Dendritic cell treated with granulocyte-macrophage colony-stimulating factor and Interleukin-4, amounts not matched to agents 40 ng/mL and 50 ng/mL, for 4 days (primary cell): Measurements from ENCODE around the gene ZNF318.
"Not testable (repeated sequence)": the region's sequence is repeated elsewhere in the genome, so short reads cannot be mapped to it uniquely, and the experiment has no call there.

ENCODE experiments used
- H3K27ac Mint-ChIP-seq: one replicate; pipeline ENCODE4 v1.8.0; 2022; ENCODE audit warnings: mild to moderate bottlenecking, mixed read lengths
- H3K27me3 Mint-ChIP-seq: one replicate; pipeline ENCODE4 v1.8.0; 2022; ENCODE audit warnings: mild to moderate bottlenecking, mixed read lengths
- H3K36me3 Mint-ChIP-seq: one replicate; pipeline ENCODE4 v1.8.0; 2022; ENCODE audit warnings: low read depth, mixed read lengths
- H3K4me1 Mint-ChIP-seq: one replicate; pipeline ENCODE4 v1.8.0; 2022; ENCODE audit warnings: low read depth, mixed read lengths
- H3K4me3 Mint-ChIP-seq: one replicate; pipeline ENCODE4 v1.8.0; 2022; ENCODE audit warnings: mild to moderate bottlenecking, moderate library complexity, mixed read lengths
- H3K9me3 Mint-ChIP-seq: one replicate; pipeline ENCODE4 v1.8.0; 2022; ENCODE audit warnings: mixed read lengths
- intact Hi-C: fragments of 100-400 bp; cut with micrococcal nuclease; formaldehyde crosslinking; loops from one replicate; pipeline ENCODE4 v1.15.0; 2022

ZNF318 gene

DNA sequence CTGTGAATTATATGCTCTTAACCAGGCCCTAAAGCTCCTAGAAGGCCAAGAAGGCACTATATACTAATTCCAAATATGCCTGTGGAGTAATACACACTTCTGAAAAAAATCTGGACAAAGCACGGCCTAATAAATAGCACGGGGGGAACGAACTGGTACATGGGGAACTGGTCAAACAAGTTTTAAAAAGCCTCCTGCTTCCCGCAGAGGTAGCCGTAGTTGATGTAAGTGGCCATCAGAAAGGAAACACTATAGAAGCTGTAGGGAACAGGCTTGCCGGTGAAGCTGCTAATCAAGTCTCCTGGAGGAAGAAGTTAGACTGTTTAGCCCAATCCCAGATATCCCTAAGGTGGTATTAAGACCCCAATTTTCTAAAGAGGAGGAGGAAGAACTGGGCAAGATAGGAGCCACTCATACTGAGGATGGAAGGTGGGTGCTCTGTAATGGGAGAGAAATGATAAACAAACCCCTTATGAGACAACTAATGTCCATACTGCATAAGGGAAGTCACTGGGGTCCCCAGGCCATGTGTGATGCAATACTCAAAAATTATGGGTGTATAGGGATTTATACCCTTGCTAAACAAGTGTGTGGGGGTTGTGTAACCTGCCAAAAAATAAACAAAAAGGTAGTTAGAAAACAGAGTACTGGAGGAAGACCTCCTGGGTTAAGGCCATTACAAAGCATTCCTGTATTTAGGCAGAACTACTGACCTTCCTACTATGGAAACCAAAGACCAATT lies 27.1 kb upstream of the ZNF318 start:
- Mint-ChIP-seq H3K36me3 (no peaks in the 10 kb centered on the region), H3K4me3 (no peak overlapping the region), H3K4me1 (peaks cover 33% of the 10 kb centered on the region), H3K27me3 (peaks cover 30% of the 10 kb centered on the region), H3K27ac (no peak overlapping the region), H3K9me3 (no peaks in the 10 kb centered on the region)
- intact Hi-C loops = no loop called here

DNA sequence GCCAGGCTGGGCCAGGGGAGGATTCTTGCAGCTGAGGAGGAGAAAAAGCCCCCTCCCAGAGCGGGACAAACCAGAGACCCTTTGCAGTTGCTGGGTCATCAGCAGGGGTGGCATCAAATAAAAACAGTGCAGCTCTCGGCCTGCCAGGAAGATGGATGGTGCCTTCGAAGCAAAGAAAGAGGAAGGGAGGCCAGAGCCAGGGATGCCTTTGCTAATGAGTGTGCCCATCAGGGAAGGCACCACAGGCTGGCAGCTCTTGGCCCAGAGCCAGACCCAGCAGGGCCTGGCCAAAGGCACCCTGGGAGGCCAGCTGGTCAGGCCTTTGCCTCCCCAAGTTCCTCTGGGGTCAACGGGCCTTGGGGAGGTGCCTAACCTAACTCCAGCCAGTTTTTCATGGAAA lies 26.3 kb upstream of the ZNF318 start:
- Mint-ChIP-seq H3K27me3 (peaks cover 35% of the 10 kb centered on the region), H3K36me3 (no peaks in the 10 kb centered on the region), H3K4me3 (no peak overlapping the region), H3K9me3 (no peaks in the 10 kb centered on the region), H3K4me1 (peaks cover 41% of the 10 kb centered on the region), H3K27ac (peak overlapping the region; percentile 41)
- intact Hi-C loops = no loop called here

DNA sequence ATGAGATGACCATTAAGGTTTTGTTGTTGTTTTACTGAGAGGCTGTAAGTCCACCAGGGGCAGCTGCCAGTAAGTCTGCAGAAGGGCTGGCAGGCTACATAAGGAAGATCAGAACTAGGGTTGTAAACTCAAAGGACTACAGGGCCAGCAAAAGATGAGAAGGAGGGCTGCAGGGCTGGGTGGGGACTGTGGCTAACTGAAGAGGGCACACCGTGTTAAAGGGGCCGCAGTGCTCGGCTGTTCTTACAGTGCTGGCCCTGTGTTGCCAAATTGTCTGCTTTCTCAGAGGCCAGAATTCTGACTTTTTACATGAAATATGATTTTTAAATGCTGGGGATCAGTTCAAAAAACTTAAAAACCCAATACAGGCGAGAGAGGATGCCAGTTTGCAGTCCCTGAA lies 25.5 kb upstream of the ZNF318 start:
- no peaks in the 10 kb centered on the region for H3K36me3 Mint-ChIP-seq
- H3K4me3 Mint-ChIP-seq = no peak overlapping the region
- no peak overlapping the region for H3K27ac Mint-ChIP-seq
- intact Hi-C loops = no loop called here
- H3K4me1 Mint-ChIP-seq = peaks cover 42% of the 10 kb centered on the region
- H3K27me3 Mint-ChIP-seq = peaks cover 42% of the 10 kb centered on the region
- no peaks in the 10 kb centered on the region for H3K9me3 Mint-ChIP-seq

DNA sequence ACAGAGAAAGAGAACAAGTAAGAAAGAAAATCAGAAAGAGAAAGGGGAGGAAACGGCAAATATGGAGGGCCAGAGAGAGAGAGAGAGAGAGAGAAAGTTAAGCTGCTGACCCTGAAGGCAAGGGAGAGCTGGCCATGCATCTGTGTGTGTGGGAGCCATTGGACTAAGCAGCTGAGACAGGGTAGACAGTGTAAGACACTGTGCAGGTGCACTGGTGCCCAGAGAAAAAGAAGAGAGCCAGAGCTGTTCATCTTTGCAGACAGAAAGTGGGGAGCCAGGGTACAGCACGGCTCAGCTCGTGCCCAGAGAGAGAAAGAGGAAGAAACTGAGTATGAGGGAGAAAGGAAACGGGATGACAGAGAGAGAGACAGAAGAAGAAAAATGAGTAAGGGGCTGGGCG lies 24.2 kb upstream of the ZNF318 start:
- H3K36me3 Mint-ChIP-seq = no peaks in the 10 kb centered on the region
- H3K4me1 Mint-ChIP-seq = peaks cover 42% of the 10 kb centered on the region
- peak overlapping the region; percentile 72 for H3K4me3 Mint-ChIP-seq
- H3K9me3 Mint-ChIP-seq = no peaks in the 10 kb centered on the region
- intact Hi-C loops = no loop called here
- peak overlapping the region; percentile 35 for H3K27ac Mint-ChIP-seq
- H3K27me3 Mint-ChIP-seq = peaks cover 53% of the 10 kb centered on the region

DNA sequence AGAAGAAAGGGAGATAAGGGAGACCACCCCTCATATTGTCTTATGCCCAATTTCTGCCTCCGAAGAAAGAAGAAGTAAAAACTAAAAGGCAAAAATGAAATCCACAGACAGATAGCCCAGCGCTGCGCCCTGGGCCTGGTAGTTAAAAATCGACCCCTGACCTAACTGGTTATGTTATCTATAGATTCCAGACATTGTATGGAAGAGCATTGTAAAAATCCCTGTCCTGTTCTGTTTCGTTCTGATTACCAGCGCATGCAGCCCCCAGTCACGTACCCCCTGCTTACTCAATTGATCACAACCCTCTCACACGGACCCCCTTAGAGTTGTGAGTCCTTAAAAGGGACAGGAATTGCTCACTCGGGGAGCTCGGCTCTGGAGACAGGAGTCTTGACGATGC lies 23.7 kb upstream of the ZNF318 start:
- Mint-ChIP-seq H3K27ac (peak overlapping the region; percentile 35), H3K27me3 (peaks cover 55% of the 10 kb centered on the region), H3K4me3 (peak overlapping the region; percentile 72), H3K4me1 (peaks cover 42% of the 10 kb centered on the region)
- H3K36me3 Mint-ChIP-seq, H3K9me3 Mint-ChIP-seq, intact Hi-C loops: not testable (repeated sequence)

DNA sequence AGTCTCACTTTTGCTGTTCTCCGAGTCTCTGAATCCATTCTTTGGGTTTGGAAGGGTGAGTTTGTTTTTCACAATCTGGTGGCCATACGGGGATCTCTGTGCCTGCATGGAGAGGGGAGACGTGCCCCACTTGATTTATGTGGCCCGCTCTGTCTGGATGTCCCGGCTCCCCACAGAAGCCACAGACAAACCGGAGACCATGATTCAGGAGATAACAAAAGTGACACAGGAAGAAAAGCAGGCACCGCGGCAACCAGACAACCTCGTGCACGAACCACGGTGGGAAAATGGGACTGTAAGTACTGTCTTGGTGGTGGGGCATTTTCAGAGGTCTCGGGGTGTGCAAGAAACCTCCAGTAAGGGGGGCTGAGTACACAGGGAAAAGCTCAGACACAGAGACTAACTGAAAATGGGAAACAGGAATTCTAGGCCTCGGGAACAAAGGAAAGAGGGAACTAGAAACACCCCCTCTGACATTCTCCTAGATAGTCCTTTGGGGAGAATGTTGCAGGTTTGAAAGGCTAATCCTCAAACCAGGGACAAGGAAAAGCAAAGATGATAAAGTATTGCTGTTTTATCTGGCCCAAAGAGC lies 22.1 kb upstream of the ZNF318 start:
- Mint-ChIP-seq H3K27ac (no peak overlapping the region), H3K27me3 (peaks cover 63% of the 10 kb centered on the region), H3K4me1 (peaks cover 42% of the 10 kb centered on the region), H3K9me3 (no peaks in the 10 kb centered on the region), H3K36me3 (no peaks in the 10 kb centered on the region), H3K4me3 (no peak overlapping the region)
- intact Hi-C loops = no loop called here

DNA sequence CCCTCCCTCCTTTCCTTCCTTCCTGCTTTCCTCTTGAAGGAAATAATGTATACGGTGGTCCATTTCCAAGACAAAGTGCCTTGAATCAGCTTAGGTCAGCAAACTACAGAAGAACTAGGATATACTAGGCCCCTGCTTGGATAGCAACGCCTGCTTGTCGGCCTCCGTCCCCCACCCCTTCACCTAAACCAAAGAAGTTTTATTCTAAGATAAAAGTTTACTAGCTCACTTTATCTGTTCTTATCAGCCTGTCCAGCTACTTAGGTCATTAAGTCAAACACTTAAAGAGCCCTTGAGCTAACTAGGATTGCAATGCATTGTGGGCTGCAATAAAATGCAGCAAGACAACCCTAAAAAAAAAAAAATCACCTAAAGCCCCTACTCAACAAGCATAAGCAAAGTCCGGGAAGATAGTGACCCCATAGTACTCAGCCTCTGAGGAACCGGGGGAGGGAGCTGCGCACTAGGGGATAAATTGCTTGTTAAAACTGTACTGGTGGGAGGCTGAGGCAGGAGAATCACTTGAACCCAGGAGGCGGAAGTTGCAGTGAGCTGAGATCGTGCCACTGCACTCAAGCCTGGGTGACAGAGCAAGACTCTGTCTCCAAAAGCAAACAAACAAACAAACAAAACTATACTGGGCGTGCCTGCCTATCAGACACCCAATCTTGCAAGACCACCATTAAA lies 21.4 kb upstream of the ZNF318 start:
- H3K27me3 Mint-ChIP-seq = peaks cover 64% of the 10 kb centered on the region
- H3K4me3 Mint-ChIP-seq, H3K9me3 Mint-ChIP-seq, H3K27ac Mint-ChIP-seq, intact Hi-C loops, H3K36me3 Mint-ChIP-seq: not testable (repeated sequence)
- H3K4me1 Mint-ChIP-seq = peaks cover 40% of the 10 kb centered on the region

DNA sequence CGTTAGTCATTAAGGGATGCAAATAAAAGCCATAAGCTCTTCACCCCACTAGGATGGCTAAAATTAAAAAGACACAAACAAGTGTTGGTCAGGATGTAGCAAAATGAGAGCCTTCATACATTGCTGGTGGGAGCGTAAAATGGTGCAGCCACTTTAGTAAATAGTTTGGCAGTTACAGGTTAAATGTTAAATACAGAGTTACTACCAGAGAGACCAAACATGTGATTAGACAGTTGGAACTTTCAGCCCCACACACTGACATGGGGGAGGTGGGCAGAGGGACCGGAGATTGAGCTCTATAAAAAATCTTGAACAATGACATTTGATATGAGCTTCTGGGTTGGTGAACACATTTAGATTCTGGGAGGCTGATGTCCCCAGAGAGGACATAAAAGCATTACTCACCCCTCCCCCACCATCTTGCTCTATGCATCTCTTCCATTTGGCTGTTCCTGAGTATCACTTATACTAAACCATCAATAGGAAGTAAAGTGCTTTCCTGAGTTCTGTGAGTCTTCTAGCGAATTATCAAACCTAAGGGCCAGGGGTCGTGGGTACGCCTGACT lies 20.4 kb upstream of the ZNF318 start:
- Mint-ChIP-seq H3K27ac (no peak overlapping the region), H3K4me1 (peaks cover 31% of the 10 kb centered on the region)
- intact Hi-C loops = no loop called here

DNA sequence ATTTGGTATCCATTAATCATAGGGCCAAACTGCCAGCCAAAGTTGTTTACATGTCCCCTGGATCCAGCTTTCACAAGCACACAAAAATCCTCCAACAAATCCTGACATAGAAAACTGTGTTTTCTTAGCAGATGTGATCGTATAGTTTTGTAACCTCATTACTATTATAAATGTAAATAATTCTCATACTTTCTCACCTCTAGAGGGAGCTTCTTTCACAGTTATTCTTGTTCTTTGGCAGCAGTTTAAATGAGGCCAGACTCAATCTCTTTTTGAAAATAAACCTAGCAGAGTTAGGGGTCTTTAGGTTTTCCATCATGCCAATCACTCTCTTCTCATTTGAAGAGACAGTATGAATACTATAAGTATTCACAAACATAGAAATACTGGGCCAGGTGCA lies 17.0 kb upstream of the ZNF318 start:
- intact Hi-C loops = no loop called here
- no peak overlapping the region for H3K27ac Mint-ChIP-seq
- H3K9me3 Mint-ChIP-seq = no peaks in the 10 kb centered on the region
- no peaks in the 10 kb centered on the region for H3K36me3 Mint-ChIP-seq
- no peak overlapping the region for H3K4me3 Mint-ChIP-seq
- peaks cover 41% of the 10 kb centered on the region for H3K27me3 Mint-ChIP-seq
- peaks cover 19% of the 10 kb centered on the region for H3K4me1 Mint-ChIP-seq

More for the DNA sequence above, 20.4 kb upstream of the ZNF318 start:
- Mint-ChIP-seq H3K9me3 (no peaks in the 10 kb centered on the region), H3K36me3 (no peaks in the 10 kb centered on the region), H3K27me3 (peaks cover 67% of the 10 kb centered on the region), H3K4me3 (no peak overlapping the region)

DNA sequence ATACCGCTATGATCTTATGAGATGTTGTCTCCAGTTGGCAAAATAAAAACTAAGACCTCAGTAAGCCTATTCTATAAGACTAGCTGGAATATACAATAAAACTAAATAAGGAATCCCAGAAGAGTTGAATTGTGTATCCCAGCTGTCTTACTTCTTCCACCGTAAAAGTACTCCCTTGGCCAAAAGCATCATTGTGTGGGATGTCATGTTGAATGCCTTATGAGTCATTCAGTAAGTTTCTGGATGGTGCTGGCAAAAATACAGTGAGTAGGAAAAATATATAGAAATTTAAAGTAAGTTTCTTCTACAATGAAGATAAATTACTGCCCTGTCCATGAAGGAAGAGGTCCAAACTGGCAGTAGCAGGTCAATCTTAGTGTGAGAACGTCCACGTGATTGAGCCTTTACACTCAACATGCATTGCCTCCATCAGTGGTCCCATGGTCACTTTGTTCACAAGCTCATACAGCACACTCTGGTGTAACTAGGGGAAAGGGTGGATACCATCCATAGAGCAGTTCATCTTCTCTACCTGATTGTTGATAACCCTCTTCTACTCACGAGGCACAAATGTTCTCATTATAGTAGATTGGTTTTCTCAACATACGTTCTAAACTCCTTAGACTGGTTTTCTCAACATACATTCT lies 13.7 kb upstream of the ZNF318 start:
- H3K4me3 Mint-ChIP-seq = no peak overlapping the region
- H3K27me3 Mint-ChIP-seq = peaks cover 33% of the 10 kb centered on the region
- intact Hi-C loops = loop anchor here (1.0 kb wide), 1 partner anchor 14 kb away; the partner anchor contains the start of gene ZNF318
- peak overlapping the region; percentile 78 for H3K27ac Mint-ChIP-seq
- H3K4me1 Mint-ChIP-seq = peaks cover 11% of the 10 kb centered on the region
- H3K9me3 Mint-ChIP-seq = no peaks in the 10 kb centered on the region
- no peaks in the 10 kb centered on the region for H3K36me3 Mint-ChIP-seq

DNA sequence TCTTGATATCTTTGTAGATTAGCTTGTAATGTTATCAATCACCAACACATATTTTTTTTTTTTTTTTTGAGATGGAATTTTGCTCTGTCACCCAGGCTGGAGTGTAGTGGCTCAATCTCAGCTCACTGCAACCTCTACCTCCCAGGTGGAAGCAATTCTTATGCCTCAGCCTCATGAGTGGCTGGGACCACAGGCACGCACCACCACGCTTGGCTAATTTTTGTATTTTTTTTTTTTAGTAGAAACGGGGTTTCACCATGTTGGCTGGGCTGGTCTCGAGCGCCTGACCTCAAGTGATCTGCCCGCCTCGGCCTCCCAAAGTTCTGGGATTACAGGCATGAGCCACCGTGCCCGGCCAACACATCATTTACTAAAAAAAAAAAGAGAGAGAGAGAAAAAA lies 11.4 kb upstream of the ZNF318 start:
- H3K9me3 Mint-ChIP-seq, H3K36me3 Mint-ChIP-seq, H3K4me3 Mint-ChIP-seq, intact Hi-C loops, H3K27ac Mint-ChIP-seq: not testable (repeated sequence)
- Mint-ChIP-seq H3K27me3 (peaks cover 25% of the 10 kb centered on the region), H3K4me1 (peaks cover 11% of the 10 kb centered on the region)

DNA sequence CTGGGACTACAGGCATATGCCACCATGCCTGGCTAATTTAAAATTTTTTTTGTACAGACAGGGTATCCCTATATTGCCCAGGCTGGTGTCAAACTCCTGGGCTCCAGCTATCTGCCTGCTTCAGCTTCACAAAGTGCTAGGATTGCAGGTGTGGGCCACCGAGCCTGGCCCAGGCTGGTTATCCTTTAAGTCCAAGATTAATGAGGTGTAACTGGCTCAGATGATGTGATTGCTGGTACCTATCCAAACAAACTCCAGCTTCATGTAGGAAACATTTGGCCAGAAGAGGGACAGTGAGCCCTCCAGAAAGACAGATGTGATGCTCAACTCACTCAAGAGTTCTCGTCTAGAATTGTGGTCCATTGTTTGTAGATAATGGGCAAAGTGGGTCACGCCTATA lies 9.2 kb upstream of the ZNF318 start:
- peaks cover 30% of the 10 kb centered on the region for H3K27me3 Mint-ChIP-seq
- no peaks in the 10 kb centered on the region for H3K9me3 Mint-ChIP-seq
- H3K4me1 Mint-ChIP-seq = peaks cover 3% of the 10 kb centered on the region
- H3K27ac Mint-ChIP-seq = no peak overlapping the region
- intact Hi-C loops = no loop called here
- no peak overlapping the region for H3K4me3 Mint-ChIP-seq
- H3K36me3 Mint-ChIP-seq = no peaks in the 10 kb centered on the region

DNA sequence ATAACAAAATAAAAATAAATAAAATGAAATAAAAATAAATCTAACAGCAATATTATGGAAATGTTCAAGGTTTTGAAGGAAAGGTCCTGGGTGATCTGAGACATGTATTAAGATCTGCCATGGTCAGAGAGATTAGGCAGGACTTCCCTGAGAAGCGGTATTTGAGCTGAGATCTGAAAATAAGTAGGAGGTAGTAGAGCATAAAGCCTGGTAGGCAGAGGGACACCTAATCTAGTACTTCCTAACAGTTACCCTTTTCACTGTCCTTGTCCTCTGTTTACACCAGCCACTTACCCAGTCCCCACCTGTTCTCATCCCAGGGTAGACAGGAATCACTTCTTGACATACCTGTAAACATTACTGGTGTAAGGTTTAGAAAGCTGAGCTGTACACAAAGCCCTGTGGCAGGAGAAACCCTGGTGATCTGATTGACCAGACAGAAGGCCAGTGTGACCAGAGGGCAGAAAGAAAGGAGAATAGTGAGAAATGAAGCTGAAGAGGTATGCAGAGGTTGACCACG lies 8.3 kb upstream of the ZNF318 start:
- H3K27me3 Mint-ChIP-seq = peaks cover 30% of the 10 kb centered on the region
- no peaks in the 10 kb centered on the region for H3K36me3 Mint-ChIP-seq
- intact Hi-C loops = no loop called here
- H3K4me3 Mint-ChIP-seq = no peak overlapping the region
- no peaks in the 10 kb centered on the region for H3K9me3 Mint-ChIP-seq
- no peaks in the 10 kb centered on the region for H3K4me1 Mint-ChIP-seq
- H3K27ac Mint-ChIP-seq = no peak overlapping the region
